Liver (tissue), 9 donors: ENCODE data around the gene NPAS2. TPM values are rescaled to one million over a fixed set of nuclear protein-coding genes. Genes with fewer than 3 reads are reported as not detected.
A peak's percentile ranks its signal among the peaks of the same experiment; 100 is the strongest.

Experiments
- DNase-seq: peaks from one replicate; pipeline ENCODE4 v3.0.0-alpha.2; 2017; ENCODE audit warnings: low spot score
- H3K27ac ChIP-seq, 2 donors: one replicate each; pipeline ENCODE4 v1.7.0; 2013; ENCODE audit warnings: inconsistent platforms in 2 of 2, low read length in 2 of 2, control low read depth in 1 of 2, low read depth in 1 of 2, mild to moderate bottlenecking in 1 of 2
- H3K27me3 ChIP-seq, 4 donors: one replicate each; pipeline versions ENCODE4 v1.6.1 to v1.7.0; 2013; ENCODE audit warnings: low read length in 3 of 4, inconsistent platforms in 1 of 4, mild to moderate bottlenecking in 1 of 4, moderate library complexity in 1 of 4; ENCODE audit not compliant: control insufficient read depth in 4 of 4, insufficient read depth in 4 of 4
- H3K36me3 ChIP-seq, 4 donors: one replicate each; pipeline versions ENCODE4 v1.6.1 to v1.7.0; 2013; ENCODE audit warnings: low read length in 3 of 4, mild to moderate bottlenecking in 3 of 4, low read depth in 1 of 4, moderate library complexity in 1 of 4; ENCODE audit not compliant: control insufficient read depth in 4 of 4, insufficient read depth in 3 of 4
- H3K4me1 ChIP-seq, 4 donors: one replicate each; pipeline versions ENCODE4 v1.6.1 to v1.7.0; 2013; ENCODE audit warnings: low read length in 3 of 4, mild to moderate bottlenecking in 3 of 4, moderate library complexity in 1 of 4; ENCODE audit not compliant: control insufficient read depth in 4 of 4, insufficient read depth in 4 of 4
- H3K4me3 ChIP-seq, 3 donors: one replicate each; pipeline versions ENCODE4 v1.6.1 to v1.7.0; 2013; ENCODE audit warnings: low read length in 3 of 3, control low read depth in 1 of 3, low read depth in 1 of 3, mild to moderate bottlenecking in 1 of 3
- H3K9ac ChIP-seq, 2 donors: one replicate each; pipeline ENCODE4 v1.7.0; 2013; ENCODE audit warnings: low read length in 2 of 2, mild to moderate bottlenecking in 2 of 2, moderate library complexity in 2 of 2, control low read depth in 1 of 2, low read depth in 1 of 2
- H3K9me3 ChIP-seq, 4 donors: one replicate each; pipeline versions ENCODE4 v1.6.1 to v1.7.0; 2013; ENCODE audit warnings: low read length in 3 of 4; ENCODE audit not compliant: control insufficient read depth in 4 of 4
- ATF3 ChIP-seq: IDR thresholded peaks from 2 replicates; pipeline ENCODE4 v1.6.1; 2016; ENCODE audit warnings: antibody characterized with exemption
- CTCF ChIP-seq: fragments of 150-350 bp; IDR thresholded peaks from 2 replicates; pipeline ENCODE4 v1.5.1; 2017; ENCODE audit warnings: improper control_type of control experiment, low read depth, low read length; ENCODE audit not compliant: missing input control
- EGR1 ChIP-seq, 2 donors: IDR thresholded peaks; 2 replicates each; pipeline ENCODE4 v1.6.1; 2016 to 2018; ENCODE audit warnings: antibody characterized with exemption in 2 of 2, low read depth in 2 of 2
- FOXA1 ChIP-seq: IDR thresholded peaks from 2 replicates; pipeline ENCODE4 v1.6.1; 2016; ENCODE audit warnings: antibody characterized with exemption
- FOXA2 ChIP-seq: IDR thresholded peaks from 2 replicates; pipeline ENCODE4 v1.6.1; 2016; ENCODE audit warnings: antibody characterized with exemption
- GABPA ChIP-seq, 2 donors: IDR thresholded peaks in 1 of 2; conservative IDR thresholded peaks in 1 of 2; 2 replicates each; pipeline ENCODE4 v1.6.1; 2016; ENCODE audit warnings: antibody characterized with exemption in 2 of 2, mild to moderate bottlenecking in 1 of 2, moderate library complexity in 1 of 2
- HNF4A ChIP-seq, 2 donors: conservative IDR thresholded peaks; 2 replicates each; pipeline ENCODE4 v1.6.1; 2016; ENCODE audit warnings: antibody characterized with exemption in 2 of 2, mild to moderate bottlenecking in 2 of 2
- HNF4G ChIP-seq: IDR thresholded peaks from 2 replicates; pipeline ENCODE4 v1.6.1; 2016; ENCODE audit warnings: antibody characterized with exemption
- JUND ChIP-seq, 2 donors: IDR thresholded peaks; 2 replicates each; pipeline ENCODE4 v1.6.1; 2016; ENCODE audit warnings: antibody characterized with exemption in 2 of 2
- MAX ChIP-seq: IDR thresholded peaks from 2 replicates; pipeline ENCODE4 v1.6.1; 2016; ENCODE audit warnings: antibody characterized with exemption
- NR2F2 ChIP-seq: IDR thresholded peaks from 2 replicates; pipeline ENCODE4 v1.6.1; 2016; ENCODE audit warnings: antibody characterized with exemption
- RAD21 ChIP-seq, 2 donors: IDR thresholded peaks; 2 replicates each; pipeline ENCODE4 v1.6.1; 2016; ENCODE audit warnings: antibody characterized with exemption in 2 of 2, mild to moderate bottlenecking in 2 of 2
- REST ChIP-seq: IDR thresholded peaks from 2 replicates; pipeline ENCODE4 v1.6.1; 2016; ENCODE audit warnings: antibody characterized with exemption, mild to moderate bottlenecking
- RXRA ChIP-seq, 2 donors: IDR thresholded peaks; 2 replicates each; pipeline ENCODE4 v1.6.1; 2017 to 2018; ENCODE audit warnings: antibody characterized with exemption in 2 of 2, mild to moderate bottlenecking in 1 of 2
- SP1 ChIP-seq: IDR thresholded peaks from 2 replicates; pipeline ENCODE4 v1.6.1; 2018; ENCODE audit warnings: antibody characterized with exemption, mild to moderate bottlenecking
- YY1 ChIP-seq: IDR thresholded peaks from 2 replicates; pipeline ENCODE4 v1.6.1; 2016; ENCODE audit warnings: antibody characterized with exemption, mild to moderate bottlenecking
- ZBTB33 ChIP-seq: IDR thresholded peaks from 2 replicates; pipeline ENCODE4 v1.6.1; 2016; ENCODE audit warnings: antibody characterized with exemption
- WGBS: extraction: QIAGEN DNeasy Blood & Tissue Kit; methylation state at CpG from one replicate; pipeline ENCODE4 v1.1.7; 2013; 5-methylcytosine and 5-hydroxymethylcytosine counted together
- polyA plus RNA-seq, 2 donors: library from polyadenylated mRNA; stranded (reverse) in 1 of 2; unstranded in 1 of 2; fragments of 200-250 nt in 1 of 2; fragments of >200 nt in 1 of 2; fragmentation: Nextera tagmentation in 1 of 2; extraction: Ambion mirVana in 1 of 2; gene quantifications; one replicate each; pipeline versions ENCODE4 v1.2.1 to v1.2.3, GENCODE V29; 2013 to 2015
- total RNA-seq, 2 donors: library from RNA; depleted of rRNA; stranded (reverse); fragments of >200 nt; gene quantifications; one replicate each; pipeline ENCODE4 v1.2.3, GENCODE V29; 2014
- donor health status: healthy.
- donor health status: healthy.
- donor health status: healthy.
- donor health status: healthy.
- donor health status: healthy.

NPAS2 gene
- total and polyA plus RNA-seq, 4 donors: 0.33 to 24.3 (median 6.6) TPM

GRCh38 chr2:100998235-100998573 lies 178.3 kb downstream of the NPAS2 start (continued):
- no peak for TF ChIP-seq CTCF
- TF ChIP-seq ZBTB33: peak; percentile 66
- TF ChIP-seq MAX: peak; percentile 76
- TF ChIP-seq RAD21 (IDR thresholded peaks at IDR 0.05): peak in 1 of 2 donors; percentile 29
- TF ChIP-seq JUND (IDR thresholded peaks at IDR 0.05): peak in 1 of 2 donors; percentile 27

- Histone ChIP-seq H3K27ac (no peak overlapping the region), H3K4me3 (no peak overlapping the region), H3K4me1 (peaks cover 0 to 39% (median 27%) of the 10 kb centered on the region in 4 donors), H3K9ac (no peak overlapping the region), H3K9me3 (no peaks in the 10 kb centered on the region), H3K36me3 (peaks cover 6 to 14% (median 14%) of the 10 kb centered on the region in 4 donors), H3K27me3 (no peaks in the 10 kb centered on the region)
- WGBS: 96% methylated on average over 2 of the region's 2 CpGs
- no peak for TF ChIP-seq FOXA2
- TF ChIP-seq HNF4A (conservative IDR thresholded peaks at IDR 0.05): no peak
- no peak for TF ChIP-seq MAX
- no peak for TF ChIP-seq SP1
- TF ChIP-seq ZBTB33: no peak
- TF ChIP-seq YY1: no peak
- TF ChIP-seq ATF3: no peak
- TF ChIP-seq FOXA1: no peak
- no peak for TF ChIP-seq EGR1 (IDR thresholded peaks at IDR 0.05; ENCODE audit: low read depth in 2 of 2)
- no peak for TF ChIP-seq NR2F2
- no peak for TF ChIP-seq GABPA (IDR thresholded peaks at IDR 0.05 in 1 of 2, conservative IDR thresholded peaks at IDR 0.05 in 1 of 2)
- TF ChIP-seq RAD21 (IDR thresholded peaks at IDR 0.05): no peak
- no peak for TF ChIP-seq RXRA (IDR thresholded peaks at IDR 0.05)
- no peak for TF ChIP-seq REST
- no peak for TF ChIP-seq JUND (IDR thresholded peaks at IDR 0.05)
- no peak for TF ChIP-seq HNF4G
- no peak for DNase-seq
Observed at GRCh38 chr2:100999995-101000394, 180.1 kb downstream of the NPAS2 start.
